ENCODE results near the gene TMEM200C. TPM values are rescaled to one million over a fixed set of nuclear protein-coding genes. Genes with fewer than 3 reads are reported as not detected.

TMEM200C gene
- total RNA-seq, 1 donor, result under 0.01 TPM

DNA sequence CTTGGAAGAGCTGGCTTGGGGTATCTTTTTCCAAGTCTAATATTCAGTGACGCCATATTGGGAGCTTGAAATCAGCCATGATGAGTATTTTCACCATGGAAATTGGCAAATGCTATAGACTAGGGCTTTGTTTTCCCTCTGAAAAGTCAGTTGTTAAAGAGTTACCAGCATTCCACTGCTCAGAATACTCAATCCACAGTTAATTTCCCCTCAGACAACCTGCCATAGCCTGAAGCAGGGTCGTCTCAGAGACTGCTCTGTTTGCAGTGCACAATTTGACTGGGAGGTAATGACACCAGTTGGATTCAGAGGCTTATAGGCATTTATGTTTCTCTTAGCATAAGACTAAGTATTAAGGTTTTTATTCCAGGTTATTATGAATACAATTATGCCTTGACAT lies 35.5 kb upstream of the TMEM200C start:
- Histone ChIP-seq H3K27ac (ENCODE audit: low read depth, low read length) (no peak overlapping the region), H3K4me3 (ENCODE audit: insufficient read depth, low read length) (no peak overlapping the region), H3K4me2 (ENCODE audit: insufficient read depth, low read length) (no peak overlapping the region), H3K4me1 (ENCODE audit: insufficient read depth, low read length) (no peaks in the 10 kb centered on the region), H2AFZ (ENCODE audit: low read length) (no peak overlapping the region), H3K36me3 (ENCODE audit: insufficient read depth, low read length) (no peaks in the 10 kb centered on the region), H3K9me3 (ENCODE audit: low read depth, low read length) (no peaks in the 10 kb centered on the region), H3K79me2 (ENCODE audit: insufficient read depth, low read length) (no peaks in the 10 kb centered on the region), H3K27me3 (ENCODE audit: insufficient read depth, low read length) (no peaks in the 10 kb centered on the region), H4K20me1 (ENCODE audit: insufficient read depth, low read length) (no peaks in the 10 kb centered on the region)
- TF ChIP-seq, protein P1, sequence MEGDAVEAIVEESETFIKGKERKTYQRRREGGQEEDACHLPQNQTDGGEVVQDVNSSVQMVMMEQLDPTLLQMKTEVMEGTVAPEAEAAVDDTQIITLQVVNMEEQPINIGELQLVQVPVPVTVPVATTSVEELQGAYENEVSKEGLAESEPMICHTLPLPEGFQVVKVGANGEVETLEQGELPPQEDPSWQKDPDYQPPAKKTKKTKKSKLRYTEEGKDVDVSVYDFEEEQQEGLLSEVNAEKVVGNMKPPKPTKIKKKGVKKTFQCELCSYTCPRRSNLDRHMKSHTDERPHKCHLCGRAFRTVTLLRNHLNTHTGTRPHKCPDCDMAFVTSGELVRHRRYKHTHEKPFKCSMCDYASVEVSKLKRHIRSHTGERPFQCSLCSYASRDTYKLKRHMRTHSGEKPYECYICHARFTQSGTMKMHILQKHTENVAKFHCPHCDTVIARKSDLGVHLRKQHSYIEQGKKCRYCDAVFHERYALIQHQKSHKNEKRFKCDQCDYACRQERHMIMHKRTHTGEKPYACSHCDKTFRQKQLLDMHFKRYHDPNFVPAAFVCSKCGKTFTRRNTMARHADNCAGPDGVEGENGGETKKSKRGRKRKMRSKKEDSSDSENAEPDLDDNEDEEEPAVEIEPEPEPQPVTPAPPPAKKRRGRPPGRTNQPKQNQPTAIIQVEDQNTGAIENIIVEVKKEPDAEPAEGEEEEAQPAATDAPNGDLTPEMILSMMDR (IDR thresholded peaks at IDR 0.05; ENCODE audit: extremely low read depth, low read depth, low read length), result no peak
- no peak for DNase-seq (ENCODE audit: insufficient read length, low spot score, missing footprints)

DNA sequence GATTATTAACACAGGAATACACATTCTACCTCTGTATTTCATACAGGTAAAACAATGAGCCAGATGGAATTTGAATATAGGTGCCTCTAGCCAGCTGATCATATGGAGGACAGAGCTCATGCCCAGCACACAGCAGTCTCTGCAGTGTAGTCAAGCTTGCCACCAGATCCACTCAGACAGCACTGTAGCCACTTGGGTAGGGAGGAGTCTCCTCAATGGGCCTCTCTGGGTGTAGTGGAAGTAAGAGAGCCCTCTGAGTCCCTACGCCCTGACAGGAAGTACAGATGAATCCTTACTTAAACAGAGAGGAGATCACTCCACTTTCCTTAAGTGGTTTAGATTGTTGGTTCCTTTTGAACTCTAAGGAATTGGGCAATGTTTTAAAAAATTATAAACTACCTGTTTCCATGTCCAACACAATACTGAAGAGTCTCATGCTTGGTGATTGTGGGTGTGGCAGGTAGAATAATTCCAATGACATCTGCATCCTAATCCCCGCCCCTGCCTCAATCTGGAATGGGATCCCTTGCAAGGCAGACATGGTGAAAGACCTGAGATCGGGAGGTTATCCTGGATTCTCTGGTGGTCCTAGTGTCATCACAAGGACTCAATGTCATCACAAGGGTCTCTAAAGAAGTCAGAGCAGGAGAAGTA lies 23.0 kb upstream of the TMEM200C start:
- H3K27ac ChIP-seq (ENCODE audit: low read depth, low read length), result no peak overlapping the region
- H3K4me1 ChIP-seq (ENCODE audit: insufficient read depth, low read length), result no peaks in the 10 kb centered on the region
- TF ChIP-seq, protein P1 (IDR thresholded peaks at IDR 0.05; ENCODE audit: extremely low read depth, low read depth, low read length), result no peak
- H3K27me3 ChIP-seq (ENCODE audit: insufficient read depth, low read length), result no peaks in the 10 kb centered on the region
- DNase-seq (ENCODE audit: insufficient read length, low spot score, missing footprints), result no peak
- H3K4me3 ChIP-seq (ENCODE audit: insufficient read depth, low read length), result no peak overlapping the region
- H3K4me2 ChIP-seq (ENCODE audit: insufficient read depth, low read length), result no peak overlapping the region
- no peak overlapping the region for H2AFZ ChIP-seq (ENCODE audit: low read length)
- H3K36me3 ChIP-seq (ENCODE audit: insufficient read depth, low read length), result no peaks in the 10 kb centered on the region
- H4K20me1 ChIP-seq (ENCODE audit: insufficient read depth, low read length), result no peaks in the 10 kb centered on the region
- H3K79me2 ChIP-seq (ENCODE audit: insufficient read depth, low read length), result no peaks in the 10 kb centered on the region
- no peaks in the 10 kb centered on the region for H3K9me3 ChIP-seq (ENCODE audit: low read depth, low read length)

DNA sequence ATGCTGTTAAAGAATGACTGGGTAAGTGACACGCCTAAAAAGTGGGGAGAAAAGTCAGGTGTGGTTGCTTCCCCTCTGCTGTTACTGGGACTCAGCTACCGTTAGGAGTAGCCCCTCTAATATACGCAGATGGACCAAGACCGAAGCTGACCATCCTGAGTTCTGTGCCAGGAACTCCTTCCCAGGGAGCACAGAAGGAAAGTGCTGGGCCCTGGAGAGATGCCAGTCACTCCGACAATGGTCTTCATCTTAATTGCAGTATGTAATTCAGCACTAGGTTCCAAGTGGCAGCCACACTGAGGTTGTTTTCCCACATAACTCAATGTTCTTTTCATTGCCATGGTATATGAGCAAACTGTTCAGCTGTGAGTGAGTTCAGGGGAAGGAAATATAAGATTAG lies 19.6 kb upstream of the TMEM200C start:
- H3K9me3 ChIP-seq (ENCODE audit: low read depth, low read length), result no peaks in the 10 kb centered on the region
- TF ChIP-seq, protein P1 (IDR thresholded peaks at IDR 0.05; ENCODE audit: extremely low read depth, low read depth, low read length), result no peak
- no peak for DNase-seq (ENCODE audit: insufficient read length, low spot score, missing footprints)

GRCh38 chr18:5914016-5914415 lies 18.7 kb upstream of the TMEM200C start:
- Histone ChIP-seq H3K4me3 (ENCODE audit: insufficient read depth, low read length) (no peak overlapping the region), H3K27me3 (ENCODE audit: insufficient read depth, low read length) (no peaks in the 10 kb centered on the region), H3K9me3 (ENCODE audit: low read depth, low read length) (no peaks in the 10 kb centered on the region), H4K20me1 (ENCODE audit: insufficient read depth, low read length) (no peaks in the 10 kb centered on the region), H3K36me3 (ENCODE audit: insufficient read depth, low read length) (no peaks in the 10 kb centered on the region), H3K27ac (ENCODE audit: low read depth, low read length) (no peak overlapping the region), H3K4me1 (ENCODE audit: insufficient read depth, low read length) (no peaks in the 10 kb centered on the region), H3K79me2 (ENCODE audit: insufficient read depth, low read length) (no peaks in the 10 kb centered on the region), H2AFZ (ENCODE audit: low read length) (no peak overlapping the region), H3K4me2 (ENCODE audit: insufficient read depth, low read length) (no peak overlapping the region)
- DNase-seq (ENCODE audit: insufficient read length, low spot score, missing footprints), result no peak
- TF ChIP-seq, protein P1 (IDR thresholded peaks at IDR 0.05; ENCODE audit: extremely low read depth, low read depth, low read length), result no peak

More for the DNA sequence above, 19.6 kb upstream of the TMEM200C start:
- Histone ChIP-seq H3K4me2 (ENCODE audit: insufficient read depth, low read length) (no peak overlapping the region), H3K4me3 (ENCODE audit: insufficient read depth, low read length) (no peak overlapping the region), H3K27ac (ENCODE audit: low read depth, low read length) (no peak overlapping the region), H3K36me3 (ENCODE audit: insufficient read depth, low read length) (no peaks in the 10 kb centered on the region), H3K4me1 (ENCODE audit: insufficient read depth, low read length) (no peaks in the 10 kb centered on the region), H3K27me3 (ENCODE audit: insufficient read depth, low read length) (no peaks in the 10 kb centered on the region), H3K79me2 (ENCODE audit: insufficient read depth, low read length) (no peaks in the 10 kb centered on the region), H2AFZ (ENCODE audit: low read length) (no peak overlapping the region), H4K20me1 (ENCODE audit: insufficient read depth, low read length) (no peaks in the 10 kb centered on the region)
